GM12878 (cell line): ENCODE results near the gene CLIC5. TPM values are rescaled to one million over a fixed set of nuclear protein-coding genes. Genes with fewer than 3 reads are reported as not detected.

Experiments
- ATAC-seq: fragments of 200-7000 bp; cut with Tn5 transposase; 3 replicates; pipeline ENCODE4 v1.9.1; 2020; ENCODE audit warnings: mild to moderate bottlenecking, moderate library complexity
- BruUV-seq: library from RNA; stranded (reverse); fragments of 400-500 nt; replicated peaks from 2 replicates; lab custom pipeline; 2021; lab: Mats Ljungman, UMichigan
- CTCF ChIA-PET: fragments of 300-600 bp; sonication (Branson Sonifier 250); formaldehyde crosslinking; extraction: SDS; loops from one replicate; lab custom pipeline; 2021; ENCODE audit warnings: inconsistent platforms; lab: Yijun Ruan, JAX
- POLR2A ChIA-PET: fragments of 350-600 bp; formaldehyde crosslinking; extraction: SDS; loops from one replicate; lab custom pipeline; 2021; ENCODE audit warnings: inconsistent platforms; lab: Charles Lee
- RAD21 ChIA-PET: fragments of 300-600 bp; sonication (Branson Sonifier 250); formaldehyde crosslinking; loops from one replicate; lab custom pipeline; 2023; ENCODE audit warnings: antibody characterized with exemption; ENCODE audit not compliant: unreplicated experiment; lab: Charles Lee
- SMC1A ChIA-PET: fragments of 300-600 bp; sonication (Branson Sonifier 250); formaldehyde crosslinking; loops from one replicate; lab custom pipeline; 2023; ENCODE audit not compliant: unreplicated experiment, uncharacterized antibody; lab: Charles Lee
- DNase-seq: peaks from one replicate; pipeline ENCODE4 v3.0.0-alpha.2; 2011; ENCODE audit warnings: low read depth, low spot score
- FAIRE-seq: peaks from 3 replicates; lab custom pipeline; 2011; peaks lifted over from hg19 to GRCh38; lab: Jason Lieb, UNC
- H2AFZ ChIP-seq: 2 replicates; pipeline ENCODE4 v1.6.0; 2011; ENCODE audit warnings: low read depth, low read length, control low read depth; ENCODE audit not compliant: control insufficient read depth
- H3K27ac ChIP-seq: 2 replicates; pipeline ENCODE4 v1.5.1; 2011; ENCODE audit warnings: control low read depth; ENCODE audit not compliant: control insufficient read depth, insufficient read depth
- H3K27me3 ChIP-seq, 2 experiments: replicated peaks in 1 of 2; 2 replicates each; pipeline versions ENCODE4 v1.6.0 to v1.6.1; 2011; ENCODE audit warnings: low read length in 1 of 2; ENCODE audit not compliant: control insufficient read depth in 2 of 2, insufficient read depth in 2 of 2
- H3K36me3 ChIP-seq, 2 experiments: 2 replicates each; pipeline ENCODE4 v1.5.1; 2011; ENCODE audit warnings: low read length in 1 of 2; ENCODE audit not compliant: control insufficient read depth in 2 of 2, insufficient read depth in 2 of 2
- H3K4me1 ChIP-seq: 2 replicates; pipeline ENCODE4 v1.6.1; 2011; ENCODE audit warnings: mild to moderate bottlenecking, low read length, moderate library complexity, mixed read lengths; ENCODE audit not compliant: control insufficient read depth, insufficient read depth
- H3K4me2 ChIP-seq: 2 replicates; pipeline ENCODE4 v1.6.0; 2011; ENCODE audit warnings: control low read depth; ENCODE audit not compliant: control insufficient read depth, insufficient read depth
- H3K4me3 ChIP-seq: fragments of 200-600 bp; sonication (generic); 2 replicates; pipeline ENCODE4 v1.5.1; 2016
- H3K79me2 ChIP-seq: 2 replicates; pipeline ENCODE4 v1.6.0; 2011; ENCODE audit warnings: low read length; ENCODE audit not compliant: control insufficient read depth, insufficient read depth
- H3K9ac ChIP-seq: 2 replicates; pipeline ENCODE4 v1.8.0; 2011; ENCODE audit warnings: low read length, control low read depth, mixed read lengths; ENCODE audit not compliant: control insufficient read depth, insufficient read depth
- H3K9me3 ChIP-seq: replicated peaks from 3 replicates; pipeline ENCODE4 v1.5.1; 2011; ENCODE audit warnings: mild to moderate bottlenecking, low read length; ENCODE audit not compliant: control insufficient read depth, insufficient read depth
- H4K20me1 ChIP-seq: 2 replicates; pipeline ENCODE4 v1.6.0; 2011; ENCODE audit not compliant: control insufficient read depth, insufficient read depth
- CBX3 ChIP-seq: fragments of 200-600 bp; sonication (generic); IDR thresholded peaks from 2 replicates; pipeline ENCODE4 v1.6.1; 2016; ENCODE audit warnings: low read depth, borderline replicate concordance
- CBX5 ChIP-seq: sonication (generic); IDR thresholded peaks from 2 replicates; pipeline ENCODE4 v1.6.1; 2016; ENCODE audit warnings: low read depth, moderate library complexity, mild to moderate bottlenecking, inconsistent platforms
- CHD2 ChIP-seq: IDR thresholded peaks from 2 replicates; pipeline ENCODE4 v1.6.1; 2011; ENCODE audit warnings: low read depth, low read length, improper control_type of control experiment, borderline replicate concordance
- E4F1 ChIP-seq: fragments of 450-650 bp; IDR thresholded peaks from 2 replicates; pipeline ENCODE4 v1.6.1; 2018; ENCODE audit warnings: borderline replicate concordance, mild to moderate bottlenecking; ENCODE audit not compliant: partially characterized antibody
- GABPA ChIP-seq: IDR thresholded peaks from 2 replicates; pipeline ENCODE4 v1.6.1; 2014; ENCODE audit warnings: antibody characterized with exemption, low read depth, mild to moderate bottlenecking, inconsistent platforms
- HCFC1 ChIP-seq: fragments of 150-350 bp; IDR thresholded peaks from 2 replicates; pipeline ENCODE4 v1.6.1; 2014; ENCODE audit warnings: low read length
- JUND ChIP-seq: IDR thresholded peaks from 2 replicates; pipeline ENCODE4 v1.6.1; 2012; ENCODE audit warnings: low read depth, mild to moderate bottlenecking, low read length, improper control_type of control experiment, moderate library complexity
- NR2F1 ChIP-seq: fragments of 450-650 bp; conservative IDR thresholded peaks from 2 replicates; pipeline ENCODE4 v1.6.1; 2017; ENCODE audit warnings: mild to moderate bottlenecking
- PAX8 ChIP-seq: fragments of 450-650 bp; IDR thresholded peaks from 2 replicates; pipeline ENCODE4 v1.6.1; 2017; ENCODE audit warnings: mild to moderate bottlenecking, moderate library complexity
- PML ChIP-seq: IDR thresholded peaks from 2 replicates; pipeline ENCODE4 v1.6.1; 2012; ENCODE audit warnings: low read length, inconsistent platforms
- RELA ChIP-seq: fragments of 450-650 bp; IDR thresholded peaks from 2 replicates; pipeline ENCODE4 v1.8.0; 2014; ENCODE audit warnings: borderline replicate concordance; ENCODE audit not compliant: partially characterized antibody
- RELB ChIP-seq: fragments of 450-650 bp; IDR thresholded peaks from 2 replicates; pipeline ENCODE4 v1.6.1; 2017; ENCODE audit warnings: low read depth, mild to moderate bottlenecking, moderate library complexity
- RUNX3 ChIP-seq: IDR thresholded peaks from 2 replicates; pipeline ENCODE4 v1.6.1; 2012; ENCODE audit warnings: low read length, inconsistent platforms
- SMC3 ChIP-seq: IDR thresholded peaks from 2 replicates; pipeline ENCODE4 v1.6.1; 2011; ENCODE audit warnings: low read length, improper control_type of control experiment, borderline replicate concordance
- SUPT20H ChIP-seq: IDR thresholded peaks from 2 replicates; pipeline ENCODE4 v1.6.1; 2011; ENCODE audit warnings: low read depth, mild to moderate bottlenecking, low read length, moderate library complexity, borderline replicate concordance; ENCODE audit not compliant: control insufficient read depth
- WGBS: methylation state at CpG from one replicate; pipeline ENCODE4 v1.1.6; 2016; ENCODE audit warnings: low lambda C conversion rate; ENCODE audit not compliant: insufficient replicate concordance, insufficient coverage; ENCODE audit errors: missing lambda C conversion rate; 5-methylcytosine and 5-hydroxymethylcytosine counted together
- in situ Hi-C: fragments of 300-500 bp; cut with MboI; formaldehyde crosslinking; loops from 9 replicates; pipeline ENCODE4 v1.14.3; 2018; ENCODE audit warnings: mixed read lengths
- intact Hi-C: fragments of 100-400 bp; cut with micrococcal nuclease; formaldehyde crosslinking; loops from one replicate; pipeline ENCODE4 v1.14.2; 2022; ENCODE audit not compliant: unreplicated experiment
- polyA plus RNA-seq, 11 experiments: library from polyadenylated mRNA; depleted of rRNA in 4 of 11; unstranded in 6 of 11; stranded (reverse) in 5 of 11; fragments of >200 nt; fragmentation: Nextera tagmentation in 4 of 11; fragmentation: Illumina TruSeq in 1 of 11; extraction: Ambion mirVana in 4 of 11; extraction: Trizol in 1 of 11; gene quantifications; 1 replicate in 1 of 11; 2 replicates in 10 of 11; pipeline versions ENCODE4 v1.2.1 to v1.2.3, GENCODE V29; 2011 to 2016; ENCODE audit warnings: inconsistent platforms in 2 of 11, missing spikeins in 2 of 11, low read depth in 1 of 11
- total RNA-seq, 4 experiments: library from RNA; depleted of rRNA in 3 of 4; stranded (reverse); fragments of >200 nt in 3 of 4; fragmentation: Illumina TruSeq in 1 of 4; extraction: Trizol in 1 of 4; gene quantifications; 2 replicates each; pipeline versions ENCODE4 v1.2.1 to v1.2.3, GENCODE V29; 2013 to 2021
- TF ChIP-seq, protein P1 (sequence below): IDR thresholded peaks from 2 replicates; pipeline ENCODE4 v1.6.1; 2012; ENCODE audit warnings: mild to moderate bottlenecking, low read depth, low read length

The CLIC5 gene
- total and polyA plus RNA-seq, 10 of the 15 experiments (the other 5 are each of a cell fraction or from before 2014, with no cell fraction given), result 0.01 to 0.08 (median 0.02) TPM; not detected in 7

DNA sequence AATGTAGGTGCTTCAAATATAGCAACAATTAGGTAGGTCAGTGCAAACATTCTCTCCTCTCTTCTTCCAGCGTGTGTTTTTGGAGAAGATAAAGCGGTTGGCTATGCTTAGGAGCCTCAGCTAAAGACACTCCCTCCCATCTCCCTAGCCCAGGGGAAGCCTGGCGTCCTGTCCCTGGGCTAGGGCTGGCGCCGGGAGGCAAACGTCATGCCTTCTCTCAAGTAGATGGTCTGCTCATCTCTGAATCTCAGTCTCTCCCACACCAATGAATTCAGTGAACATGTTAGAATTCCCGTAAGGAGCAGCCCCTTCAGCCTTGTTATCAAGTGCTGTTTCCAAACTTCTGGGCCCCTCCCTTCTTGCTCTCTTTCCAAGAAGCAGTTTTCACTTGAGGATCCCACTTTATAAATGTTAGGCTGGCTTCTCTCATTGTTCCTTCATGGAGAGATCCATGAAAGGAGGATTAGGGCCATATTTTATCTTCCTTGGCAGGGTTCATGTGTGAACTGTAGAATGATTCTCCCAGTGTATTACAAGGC lies 142.8 kb downstream of the CLIC5 start (continued):
- TF ChIP-seq RELA (no peak), RUNX3 (no peak), JUND (no peak)

DNA sequence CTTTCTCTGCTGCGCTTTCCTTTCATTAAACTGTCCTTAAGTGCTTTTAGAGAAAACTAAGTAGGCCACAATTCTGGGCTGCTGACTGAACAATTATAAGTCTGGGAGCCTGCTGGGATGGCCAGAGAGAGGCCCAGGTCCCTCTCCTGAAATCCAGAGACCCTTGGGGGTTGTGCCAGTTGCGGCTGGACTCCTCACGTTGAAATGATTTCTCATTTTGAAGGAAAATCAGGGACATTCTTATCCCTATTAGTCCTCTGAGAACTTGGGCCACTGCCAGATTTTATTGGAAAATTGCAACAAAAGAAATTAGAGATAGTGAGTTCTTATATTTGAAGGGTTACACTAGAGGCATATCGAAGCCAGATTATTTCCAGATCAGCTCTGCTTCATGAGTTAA lies 145.1 kb downstream of the CLIC5 start:
- Histone ChIP-seq H3K79me2 (no peaks in the 10 kb centered on the region), H3K9me3 (no peaks in the 10 kb centered on the region)
- in situ Hi-C loops, result no loop called here
- TF ChIP-seq SMC3, result no peak
- TF ChIP-seq HCFC1, result no peak
- TF ChIP-seq CBX5, result no peak
- TF ChIP-seq CBX3, result no peak
- no peak for TF ChIP-seq E4F1
- TF ChIP-seq SUPT20H, result no peak
- no peak for TF ChIP-seq NR2F1
- no peak for TF ChIP-seq PAX8
- TF ChIP-seq, protein P1, sequence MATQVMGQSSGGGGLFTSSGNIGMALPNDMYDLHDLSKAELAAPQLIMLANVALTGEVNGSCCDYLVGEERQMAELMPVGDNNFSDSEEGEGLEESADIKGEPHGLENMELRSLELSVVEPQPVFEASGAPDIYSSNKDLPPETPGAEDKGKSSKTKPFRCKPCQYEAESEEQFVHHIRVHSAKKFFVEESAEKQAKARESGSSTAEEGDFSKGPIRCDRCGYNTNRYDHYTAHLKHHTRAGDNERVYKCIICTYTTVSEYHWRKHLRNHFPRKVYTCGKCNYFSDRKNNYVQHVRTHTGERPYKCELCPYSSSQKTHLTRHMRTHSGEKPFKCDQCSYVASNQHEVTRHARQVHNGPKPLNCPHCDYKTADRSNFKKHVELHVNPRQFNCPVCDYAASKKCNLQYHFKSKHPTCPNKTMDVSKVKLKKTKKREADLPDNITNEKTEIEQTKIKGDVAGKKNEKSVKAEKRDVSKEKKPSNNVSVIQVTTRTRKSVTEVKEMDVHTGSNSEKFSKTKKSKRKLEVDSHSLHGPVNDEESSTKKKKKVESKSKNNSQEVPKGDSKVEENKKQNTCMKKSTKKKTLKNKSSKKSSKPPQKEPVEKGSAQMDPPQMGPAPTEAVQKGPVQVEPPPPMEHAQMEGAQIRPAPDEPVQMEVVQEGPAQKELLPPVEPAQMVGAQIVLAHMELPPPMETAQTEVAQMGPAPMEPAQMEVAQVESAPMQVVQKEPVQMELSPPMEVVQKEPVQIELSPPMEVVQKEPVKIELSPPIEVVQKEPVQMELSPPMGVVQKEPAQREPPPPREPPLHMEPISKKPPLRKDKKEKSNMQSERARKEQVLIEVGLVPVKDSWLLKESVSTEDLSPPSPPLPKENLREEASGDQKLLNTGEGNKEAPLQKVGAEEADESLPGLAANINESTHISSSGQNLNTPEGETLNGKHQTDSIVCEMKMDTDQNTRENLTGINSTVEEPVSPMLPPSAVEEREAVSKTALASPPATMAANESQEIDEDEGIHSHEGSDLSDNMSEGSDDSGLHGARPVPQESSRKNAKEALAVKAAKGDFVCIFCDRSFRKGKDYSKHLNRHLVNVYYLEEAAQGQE, result no peak
- TF ChIP-seq RELB, result no peak
- no peak for TF ChIP-seq PML
- TF ChIP-seq CHD2, result no peak
- no peak for TF ChIP-seq GABPA
- TF ChIP-seq, all 136 proteins: peak for 0
- ChIA-PET CTCF (no interaction called here), POLR2A (no interaction called here), RAD21 (no interaction called here), SMC1A (no interaction called here)
- no peak for ATAC-seq
- H4K20me1 ChIP-seq, result no peaks in the 10 kb centered on the region
- H3K27ac ChIP-seq, result no peak overlapping the region
- no peak overlapping the region for H3K4me2 ChIP-seq
- H2AFZ ChIP-seq, result no peak overlapping the region
- no peaks in the 10 kb centered on the region for H3K4me1 ChIP-seq
- no peaks in the 10 kb centered on the region for H3K36me3 ChIP-seq
- BruUV-seq, result no TSS peak
- no peak for DNase-seq
- H3K4me3 ChIP-seq, result no peak overlapping the region
- FAIRE-seq, result no peak
- WGBS, result 38% methylated on average over 4 of the region's 4 CpGs
- intact Hi-C loops, result no loop called here
- H3K27me3 ChIP-seq, result peaks cover 1 to 2% of the 10 kb centered on the region in 2 experiments; a peak in 2 of 4 replicates
- no peak overlapping the region for H3K9ac ChIP-seq
